RWPE2 (cell line): Measurements from ENCODE around the gene TDRKH.

Source experiments
- ATAC-seq: fragments of 200-7000 bp; cut with Tn5 transposase; 3 replicates; pipeline ENCODE4 v1.9.1; 2021; ENCODE audit warnings: low read depth
- DNase-seq: peaks from one replicate; pipeline ENCODE4 v3.0.0-alpha.2; 2020; ENCODE audit warnings: low spot score
- H3K27ac ChIP-seq: fragments of 450-650 bp; 2 replicates; pipeline ENCODE4 v1.5.1; 2017; ENCODE audit warnings: mild to moderate bottlenecking; ENCODE audit not compliant: poor library complexity, severe bottlenecking
- H3K27me3 ChIP-seq: fragments of 250-450 bp; sonication (Bioruptor Pico); 2 replicates; pipeline ENCODE4 v1.5.1; 2021; ENCODE audit warnings: mild to moderate bottlenecking, moderate library complexity; ENCODE audit not compliant: insufficient read depth, poor library complexity, severe bottlenecking
- H3K36me3 ChIP-seq: fragments of 250-450 bp; sonication (Bioruptor Pico); 2 replicates; pipeline ENCODE4 v1.5.1; 2020; ENCODE audit warnings: low read depth, mild to moderate bottlenecking, moderate library complexity
- H3K4me1 ChIP-seq: fragments of 250-450 bp; sonication (Bioruptor Pico); 2 replicates; pipeline ENCODE4 v1.5.1; 2021; ENCODE audit warnings: mild to moderate bottlenecking, moderate library complexity; ENCODE audit not compliant: insufficient read depth, poor library complexity, severe bottlenecking
- H3K4me3 ChIP-seq: fragments of 250-450 bp; sonication (Bioruptor Pico); 2 replicates; pipeline ENCODE4 v1.5.1; 2021; ENCODE audit warnings: mild to moderate bottlenecking, moderate library complexity; ENCODE audit not compliant: severe bottlenecking
- H3K9me3 ChIP-seq: fragments of 250-450 bp; sonication (Bioruptor Pico); 2 replicates; pipeline ENCODE4 v1.5.1; 2021; ENCODE audit warnings: mild to moderate bottlenecking, moderate library complexity; ENCODE audit not compliant: severe bottlenecking
- TF ChIP-seq, protein P1 (sequence below): fragments of 450-650 bp; IDR thresholded peaks from one replicate; pipeline ENCODE4 v1.5.1; 2017; ENCODE audit warnings: mild to moderate bottlenecking, moderate library complexity; ENCODE audit not compliant: poor library complexity, severe bottlenecking

TDRKH gene

DNA sequence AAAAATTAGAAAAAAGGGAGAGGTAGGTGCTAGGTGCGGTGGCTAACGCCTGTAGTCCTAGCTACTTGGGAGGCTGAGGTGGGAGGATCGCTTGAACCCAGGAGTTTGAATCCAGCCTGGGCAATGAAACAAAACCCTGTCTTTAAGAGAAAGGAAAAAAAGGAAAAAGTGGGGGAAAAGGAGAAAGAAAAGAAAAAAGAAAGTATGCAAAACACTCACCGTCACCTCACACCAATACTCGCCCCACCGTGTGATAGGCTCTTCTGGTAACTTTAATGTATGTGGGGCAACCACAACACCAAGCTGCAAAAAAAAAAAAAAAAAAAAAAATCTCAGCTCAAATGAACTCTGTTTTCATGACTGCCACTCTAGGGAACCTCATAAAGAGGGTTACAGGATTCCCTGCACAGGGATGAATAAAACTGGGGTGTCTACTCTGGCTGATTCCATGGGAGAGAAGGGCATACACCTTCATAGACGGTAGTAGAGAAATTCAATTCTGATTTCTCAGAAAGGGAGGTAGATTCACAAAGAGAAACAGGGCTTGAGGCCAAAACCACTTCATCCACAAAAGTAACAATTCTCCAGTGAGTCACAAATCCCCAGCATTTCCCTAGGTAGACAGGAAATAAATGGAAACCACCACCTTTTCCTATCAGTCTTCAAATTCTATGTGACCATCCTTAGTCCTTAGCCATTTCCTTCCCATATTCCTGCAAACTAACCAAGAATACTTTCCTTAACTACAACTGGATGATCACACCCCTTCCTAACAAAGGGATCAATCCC is 29.5 kb downstream of the TDRKH start:
- peaks cover 33% of the 10 kb centered on the region for H3K36me3 ChIP-seq
- peaks cover 17% of the 10 kb centered on the region for H3K4me1 ChIP-seq
- H3K27ac ChIP-seq, result no peak overlapping the region
- no peak for ATAC-seq
- no peaks in the 10 kb centered on the region for H3K9me3 ChIP-seq
- DNase-seq, result no peak
- TF ChIP-seq, protein P1, sequence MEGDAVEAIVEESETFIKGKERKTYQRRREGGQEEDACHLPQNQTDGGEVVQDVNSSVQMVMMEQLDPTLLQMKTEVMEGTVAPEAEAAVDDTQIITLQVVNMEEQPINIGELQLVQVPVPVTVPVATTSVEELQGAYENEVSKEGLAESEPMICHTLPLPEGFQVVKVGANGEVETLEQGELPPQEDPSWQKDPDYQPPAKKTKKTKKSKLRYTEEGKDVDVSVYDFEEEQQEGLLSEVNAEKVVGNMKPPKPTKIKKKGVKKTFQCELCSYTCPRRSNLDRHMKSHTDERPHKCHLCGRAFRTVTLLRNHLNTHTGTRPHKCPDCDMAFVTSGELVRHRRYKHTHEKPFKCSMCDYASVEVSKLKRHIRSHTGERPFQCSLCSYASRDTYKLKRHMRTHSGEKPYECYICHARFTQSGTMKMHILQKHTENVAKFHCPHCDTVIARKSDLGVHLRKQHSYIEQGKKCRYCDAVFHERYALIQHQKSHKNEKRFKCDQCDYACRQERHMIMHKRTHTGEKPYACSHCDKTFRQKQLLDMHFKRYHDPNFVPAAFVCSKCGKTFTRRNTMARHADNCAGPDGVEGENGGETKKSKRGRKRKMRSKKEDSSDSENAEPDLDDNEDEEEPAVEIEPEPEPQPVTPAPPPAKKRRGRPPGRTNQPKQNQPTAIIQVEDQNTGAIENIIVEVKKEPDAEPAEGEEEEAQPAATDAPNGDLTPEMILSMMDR, result no peak
- no peaks in the 10 kb centered on the region for H3K27me3 ChIP-seq
- H3K4me3 ChIP-seq, result no peak overlapping the region

DNA sequence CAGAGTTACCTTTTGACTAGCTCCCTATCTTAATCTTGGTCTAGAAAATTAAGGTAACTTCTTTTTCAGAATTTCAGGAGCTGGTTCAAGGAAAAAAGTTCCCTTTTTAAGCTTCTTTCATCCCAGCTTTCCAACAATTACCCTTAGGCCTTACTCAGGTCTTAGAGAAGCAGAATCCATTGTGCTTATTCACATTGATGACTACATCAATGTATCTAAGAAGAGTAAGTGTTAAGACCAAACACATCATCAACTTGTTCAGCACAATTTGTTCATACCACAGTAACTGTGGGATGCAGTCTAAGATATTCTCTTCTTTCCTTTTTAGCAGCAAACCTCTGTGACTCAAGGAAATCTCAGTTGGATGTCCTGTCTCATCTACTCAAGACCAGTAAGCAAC is 31.1 kb downstream of the TDRKH start:
- Histone ChIP-seq H3K4me1 (peaks cover 9% of the 10 kb centered on the region), H3K27ac (no peak overlapping the region), H3K36me3 (peaks cover 33% of the 10 kb centered on the region), H3K27me3 (no peaks in the 10 kb centered on the region), H3K4me3 (no peak overlapping the region), H3K9me3 (no peaks in the 10 kb centered on the region)
- DNase-seq (no peak), ATAC-seq (no peak)
- TF ChIP-seq, protein P1, result no peak

DNA sequence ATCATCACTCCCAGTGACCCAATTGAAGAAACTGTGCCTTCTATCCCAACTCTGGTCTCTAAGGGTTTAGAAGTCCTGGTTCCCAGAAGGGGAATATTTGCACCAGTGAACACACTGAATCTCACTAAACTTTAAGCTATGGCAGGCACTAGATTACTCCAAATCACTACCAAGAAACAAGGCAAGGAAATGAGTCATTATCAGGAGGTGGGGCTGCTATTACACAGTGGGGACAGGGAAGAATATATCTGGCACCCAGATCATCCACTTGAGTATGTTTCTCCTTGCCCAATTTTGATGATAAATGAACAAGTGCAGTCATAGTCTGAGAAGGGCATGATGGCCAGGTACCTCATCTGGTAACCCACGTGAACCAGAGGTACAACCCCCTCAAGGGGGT is 34.0 kb downstream of the TDRKH start:
- H3K4me3 ChIP-seq, result no peak overlapping the region
- TF ChIP-seq, protein P1, result no peak
- peaks cover 8% of the 10 kb centered on the region for H3K4me1 ChIP-seq
- no peak for DNase-seq
- no peaks in the 10 kb centered on the region for H3K27me3 ChIP-seq
- no peak overlapping the region for H3K27ac ChIP-seq
- H3K9me3 ChIP-seq, result no peaks in the 10 kb centered on the region
- peak; percentile 76 for ATAC-seq
- H3K36me3 ChIP-seq, result peaks cover 20% of the 10 kb centered on the region

DNA sequence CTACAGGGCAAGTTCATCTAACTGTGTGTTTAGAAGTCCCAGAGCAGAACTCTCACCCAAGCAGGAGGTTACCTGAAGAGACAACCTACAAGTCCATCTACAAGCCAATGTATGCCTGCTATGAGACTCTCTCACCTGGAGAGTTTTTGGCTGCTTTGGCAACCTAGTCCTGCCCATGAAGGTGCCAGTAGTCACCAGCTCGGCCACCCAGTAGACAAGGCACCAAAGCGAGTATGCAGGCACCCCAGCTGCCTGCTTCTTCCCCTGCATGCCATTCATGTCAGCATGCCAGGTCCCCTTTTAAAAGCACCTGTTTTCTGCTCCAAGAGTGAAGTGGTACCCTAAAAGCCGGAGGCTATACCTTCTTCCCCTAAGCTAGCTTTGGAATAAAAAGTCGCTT is 48.8 kb downstream of the TDRKH start:
- DNase-seq (no peak), ATAC-seq (no peak)
- peaks cover 3% of the 10 kb centered on the region for H3K9me3 ChIP-seq
- no peak overlapping the region for H3K27ac ChIP-seq
- H3K27me3 ChIP-seq, result no peaks in the 10 kb centered on the region
- no peaks in the 10 kb centered on the region for H3K4me1 ChIP-seq
- H3K36me3 ChIP-seq, result no peaks in the 10 kb centered on the region
- TF ChIP-seq, protein P1, result no peak
- H3K4me3 ChIP-seq, result no peak overlapping the region

DNA sequence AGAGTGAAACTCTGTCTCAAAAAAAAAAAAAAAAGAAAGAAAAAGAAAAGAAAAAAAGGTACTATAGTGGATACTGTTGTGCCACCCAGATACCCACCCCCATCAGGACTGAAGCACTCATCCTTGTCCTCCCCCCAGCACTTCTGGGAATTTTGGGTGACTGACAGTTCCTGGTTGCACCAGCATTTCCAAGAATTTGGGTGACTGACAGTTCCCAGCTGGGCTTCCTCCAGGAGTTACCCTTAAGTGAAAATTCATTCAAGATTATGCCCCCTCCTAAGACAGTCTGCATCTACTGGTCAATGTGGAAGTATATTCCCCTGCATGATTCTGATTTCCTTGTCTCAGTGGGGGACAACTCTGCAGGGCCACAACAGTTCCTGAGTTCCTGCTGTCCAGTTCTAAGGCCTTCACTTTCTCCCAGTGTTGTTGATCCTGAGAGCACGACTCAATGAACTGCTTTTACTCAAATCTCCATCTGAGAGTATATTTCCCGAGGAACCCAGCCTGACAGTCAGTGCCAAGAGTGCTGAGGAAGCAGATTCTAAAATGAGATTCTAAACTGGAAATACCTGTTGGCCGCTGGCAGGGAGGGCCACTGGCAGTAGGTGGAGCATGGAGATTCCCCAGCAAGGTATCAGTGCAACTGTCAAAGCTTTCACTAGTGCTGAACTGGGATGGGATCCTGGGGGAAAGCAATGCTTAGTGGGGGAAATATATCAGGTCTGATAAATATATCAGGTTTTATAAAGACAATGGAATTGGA is 50.5 kb downstream of the TDRKH start:
- Histone ChIP-seq H3K9me3 (peaks cover 3% of the 10 kb centered on the region), H3K4me1 (no peaks in the 10 kb centered on the region), H3K27me3 (no peaks in the 10 kb centered on the region), H3K36me3 (no peaks in the 10 kb centered on the region), H3K27ac (no peak overlapping the region), H3K4me3 (no peak overlapping the region)
- ATAC-seq (peak; percentile 68), DNase-seq (no peak)
- TF ChIP-seq, protein P1, result peak; percentile 10
